Smooth muscle cell (in vitro differentiated cells): ENCODE measurements around the gene RHOA. TPM values are rescaled to one million over a fixed set of nuclear protein-coding genes. Genes with fewer than 3 reads are reported as not detected.

Experiments
- DNase-seq: peaks from one replicate; lab custom pipeline; 2025; ENCODE audit not compliant: unreplicated experiment; lab: John Stamatoyannopoulos, UW
- H2AFZ ChIP-seq: fragments of 200-600 bp; sonication (generic); 2 replicates; pipeline ENCODE4 v1.6.0; 2016; ENCODE audit warnings: antibody characterized with exemption, low read depth, mild to moderate bottlenecking
- H3F3A ChIP-seq: fragments of 200-600 bp; sonication (generic); 2 replicates; pipeline ENCODE4 v1.6.0; 2017; ENCODE audit warnings: antibody characterized with exemption, low read depth
- H3K27ac ChIP-seq: fragments of 200-600 bp; sonication (generic); 2 replicates; pipeline ENCODE4 v1.5.1; 2016; ENCODE audit warnings: low read depth, mild to moderate bottlenecking
- H3K27me3 ChIP-seq: fragments of 200-600 bp; sonication (generic); 2 replicates; pipeline ENCODE4 v1.6.1; 2016; ENCODE audit warnings: low read depth, mild to moderate bottlenecking
- H3K36me3 ChIP-seq: fragments of 200-600 bp; sonication (generic); 2 replicates; pipeline ENCODE4 v1.5.1; 2016; ENCODE audit warnings: low read depth
- H3K4me1 ChIP-seq: fragments of 200-600 bp; sonication (generic); 2 replicates; pipeline ENCODE4 v1.5.1; 2016; ENCODE audit warnings: low read depth
- H3K4me2 ChIP-seq: fragments of 200-600 bp; sonication (generic); 2 replicates; pipeline ENCODE4 v1.6.0; 2016; ENCODE audit warnings: mild to moderate bottlenecking
- H3K4me3 ChIP-seq: fragments of 200-600 bp; sonication (generic); 2 replicates; pipeline ENCODE4 v1.5.1; 2016; ENCODE audit warnings: mild to moderate bottlenecking
- H3K79me2 ChIP-seq: fragments of 200-600 bp; sonication (generic); 2 replicates; pipeline ENCODE4 v1.6.0; 2016; ENCODE audit warnings: low read depth, mild to moderate bottlenecking
- H3K9ac ChIP-seq: fragments of 200-600 bp; sonication (generic); 2 replicates; pipeline ENCODE4 v1.6.0; 2016; ENCODE audit warnings: low read depth
- H3K9me3 ChIP-seq: fragments of 200-600 bp; sonication (generic); replicated peaks from 2 replicates; pipeline ENCODE4 v1.5.1; 2016; ENCODE audit warnings: low read depth
- H4K20me1 ChIP-seq: fragments of 200-600 bp; sonication (generic); 2 replicates; pipeline ENCODE4 v1.6.0; 2016; ENCODE audit warnings: low read depth
- CTCF ChIP-seq: fragments of 200-600 bp; sonication (generic); IDR thresholded peaks from 2 replicates; pipeline ENCODE4 v1.5.1; 2017; ENCODE audit warnings: borderline replicate concordance, mild to moderate bottlenecking, antibody characterized with exemption; ENCODE audit not compliant: insufficient read depth, poor library complexity, severe bottlenecking
- WGBS: methylation state at CpG from one replicate; pipeline ENCODE4 v1.1.7; 2016; ENCODE audit warnings: low lambda C conversion rate; 5-methylcytosine and 5-hydroxymethylcytosine counted together
- polyA plus RNA-seq: library from polyadenylated mRNA; unstranded; fragments of >200 nt; fragmentation: Nextera tagmentation; extraction: Ambion mirVana; gene quantifications from 2 replicates; pipeline ENCODE4 v1.2.1, GENCODE V29; 2016
- total RNA-seq: library from RNA; depleted of rRNA; stranded (reverse); fragments of >200 nt; gene quantifications from 2 replicates; pipeline ENCODE4 v1.2.3, GENCODE V29; 2014

Gene RHOA
- total and polyA plus RNA-seq, 2 experiments from 2014 or later = 447 to 530 TPM

- Histone ChIP-seq H3K4me1 (no peaks in the 10 kb centered on the region), H3K27me3 (no peaks in the 10 kb centered on the region), H3K9me3 (no peaks in the 10 kb centered on the region), H3K4me3 (no peak overlapping the region), H3K4me2 (no peak overlapping the region), H3K9ac (no peak overlapping the region), H2AFZ (no peak overlapping the region), H3K36me3 (no peaks in the 10 kb centered on the region), H3K27ac (no peak overlapping the region), H4K20me1 (no peaks in the 10 kb centered on the region), H3K79me2 (no peaks in the 10 kb centered on the region), H3F3A (peaks cover 7% of the 10 kb centered on the region)
- no peak for DNase-seq
- WGBS = 90% methylated on average over 5 of the region's 5 CpGs
- no peak for TF ChIP-seq CTCF
These were observed 33.6 kb upstream of the RHOA start for GRCh38 chr3:49445391-49445790.

GRCh38 chr3:49434731-49435130, 23.0 kb upstream of the RHOA start:
- no peak for DNase-seq
- no peak overlapping the region for H3K27ac ChIP-seq
- no peaks in the 10 kb centered on the region for H4K20me1 ChIP-seq
- no peaks in the 10 kb centered on the region for H3K79me2 ChIP-seq
- TF ChIP-seq CTCF = no peak
- no peaks in the 10 kb centered on the region for H3K9me3 ChIP-seq
- WGBS = 88% methylated on average over 5 of the region's 5 CpGs
- H3K27me3 ChIP-seq = no peaks in the 10 kb centered on the region
- no peaks in the 10 kb centered on the region for H3F3A ChIP-seq
- no peak overlapping the region for H3K9ac ChIP-seq
- H3K4me3 ChIP-seq = no peak overlapping the region
- H3K4me2 ChIP-seq = no peak overlapping the region
- no peaks in the 10 kb centered on the region for H3K36me3 ChIP-seq
- no peak overlapping the region for H2AFZ ChIP-seq
- no peaks in the 10 kb centered on the region for H3K4me1 ChIP-seq

GRCh38 chr3:49428752-49429080, 16.9 kb upstream of the RHOA start:
- Histone ChIP-seq H3K27ac (no peak overlapping the region), H3K4me3 (peak overlapping the region; percentile 65), H3F3A (peaks cover under 1% of the 10 kb centered on the region), H3K4me1 (no peaks in the 10 kb centered on the region), H3K9me3 (no peaks in the 10 kb centered on the region), H3K4me2 (peak overlapping the region; percentile 90), H3K36me3 (no peaks in the 10 kb centered on the region), H2AFZ (peak overlapping the region; percentile 86), H3K79me2 (no peaks in the 10 kb centered on the region), H3K9ac (peak overlapping the region; percentile 80), H3K27me3 (no peaks in the 10 kb centered on the region), H4K20me1 (no peaks in the 10 kb centered on the region)
- TF ChIP-seq CTCF = no peak
- DNase-seq = no peak
- 12% methylated on average over 9 of the region's 9 CpGs for WGBS

GRCh38 chr3:49427586-49427985, 15.8 kb upstream of the RHOA start:
- Histone ChIP-seq H3K4me1 (no peaks in the 10 kb centered on the region), H3K4me2 (no peak overlapping the region), H3K79me2 (no peaks in the 10 kb centered on the region), H3K9me3 (no peaks in the 10 kb centered on the region), H3K27me3 (no peaks in the 10 kb centered on the region), H3K27ac (no peak overlapping the region), H3F3A (peaks cover 8% of the 10 kb centered on the region), H4K20me1 (no peaks in the 10 kb centered on the region), H3K4me3 (no peak overlapping the region), H3K36me3 (no peaks in the 10 kb centered on the region), H2AFZ (no peak overlapping the region), H3K9ac (no peak overlapping the region)
- no peak for TF ChIP-seq CTCF
- WGBS = 97% methylated on average over 2 of the region's 2 CpGs
- no peak for DNase-seq
